ENCODE measurements around the gene EXD3.
"Not testable (repeated sequence)": the region's sequence is repeated elsewhere in the genome, so short reads cannot be mapped to it uniquely, and the experiment has no call there.

Gene EXD3

GRCh38 chr9:137265496-137266161, 157.3 kb downstream of the EXD3 start:
- no peak overlapping the region for H3K9ac ChIP-seq (ENCODE audit: low read length in 2 of 2)
- H3K27me3 ChIP-seq (ENCODE audit: control insufficient read depth in 1 of 2, insufficient read depth in 2 of 2, low read length in 2 of 2): no peaks in the 10 kb centered on the region
- H3K27ac ChIP-seq (ENCODE audit: low read length): no peak overlapping the region
- H3K4me1 ChIP-seq (ENCODE audit: control insufficient read depth, insufficient read depth, low read length): peaks cover 13% of the 10 kb centered on the region
- no peak overlapping the region for H3K4me3 ChIP-seq (ENCODE audit: low read length in 2 of 2)
- no peaks in the 10 kb centered on the region for H3K9me3 ChIP-seq (ENCODE audit: control insufficient read depth in 2 of 2, low read length in 2 of 2)
- peaks cover 27 to 32% of the 10 kb centered on the region in 2 donors for H3K36me3 ChIP-seq (ENCODE audit: control insufficient read depth in 2 of 2, insufficient read depth in 2 of 2, low read length in 2 of 2)

- no peak overlapping the region for H3K9ac ChIP-seq (ENCODE audit: low read length in 2 of 2)
- H3K4me1 ChIP-seq (ENCODE audit: control insufficient read depth, insufficient read depth, low read length): peaks cover 8% of the 10 kb centered on the region
- no peak overlapping the region for H3K4me3 ChIP-seq (ENCODE audit: low read length in 2 of 2)
- no peaks in the 10 kb centered on the region for H3K9me3 ChIP-seq (ENCODE audit: control insufficient read depth in 2 of 2, low read length in 2 of 2)
- no peak overlapping the region for H3K27ac ChIP-seq (ENCODE audit: low read length)
- peaks cover 23 to 33% of the 10 kb centered on the region in 2 donors for H3K36me3 ChIP-seq (ENCODE audit: control insufficient read depth in 2 of 2, insufficient read depth in 2 of 2, low read length in 2 of 2)
- H3K27me3 ChIP-seq (ENCODE audit: control insufficient read depth in 1 of 2, insufficient read depth in 2 of 2, low read length in 2 of 2): no peaks in the 10 kb centered on the region
These were observed 158.9 kb downstream of the EXD3 start for GRCh38 chr9:137264067-137264466.

- H3K4me1 ChIP-seq (ENCODE audit: control insufficient read depth, insufficient read depth, low read length): peaks cover 2% of the 10 kb centered on the region
- no peak overlapping the region for H3K27ac ChIP-seq (ENCODE audit: low read length)
- no peaks in the 10 kb centered on the region for H3K27me3 ChIP-seq (ENCODE audit: control insufficient read depth in 1 of 2, insufficient read depth in 2 of 2, low read length in 2 of 2)
- H3K4me3 ChIP-seq (ENCODE audit: low read length in 2 of 2): no peak overlapping the region
- peaks cover 24 to 32% of the 10 kb centered on the region in 2 donors for H3K36me3 ChIP-seq (ENCODE audit: control insufficient read depth in 2 of 2, insufficient read depth in 2 of 2, low read length in 2 of 2)
- H3K9me3 ChIP-seq (ENCODE audit: control insufficient read depth in 2 of 2, low read length in 2 of 2): no peaks in the 10 kb centered on the region
- no peak overlapping the region for H3K9ac ChIP-seq (ENCODE audit: low read length in 2 of 2)
These were observed 159.5 kb downstream of the EXD3 start for GRCh38 chr9:137263506-137263905.

GRCh38 chr9:137262909-137263285, 160.1 kb downstream of the EXD3 start:
- Histone ChIP-seq H3K27me3 (ENCODE audit: control insufficient read depth in 1 of 2, insufficient read depth in 2 of 2, low read length in 2 of 2) (no peaks in the 10 kb centered on the region), H3K27ac (ENCODE audit: low read length) (no peak overlapping the region), H3K9ac (ENCODE audit: low read length in 2 of 2) (no peak overlapping the region), H3K9me3 (ENCODE audit: control insufficient read depth in 2 of 2, low read length in 2 of 2) (no peaks in the 10 kb centered on the region), H3K4me3 (ENCODE audit: low read length in 2 of 2) (no peak overlapping the region), H3K4me1 (ENCODE audit: control insufficient read depth, insufficient read depth, low read length) (no peaks in the 10 kb centered on the region), H3K36me3 (ENCODE audit: control insufficient read depth in 2 of 2, insufficient read depth in 2 of 2, low read length in 2 of 2) (peaks cover 24 to 32% of the 10 kb centered on the region in 2 donors)

GRCh38 chr9:137262173-137262908, 160.6 kb downstream of the EXD3 start:
- not testable (repeated sequence) for H3K27ac ChIP-seq (ENCODE audit: low read length); H3K4me3 ChIP-seq (ENCODE audit: low read length in 2 of 2); H3K27me3 ChIP-seq (ENCODE audit: control insufficient read depth in 1 of 2, insufficient read depth in 2 of 2, low read length in 2 of 2); H3K4me1 ChIP-seq (ENCODE audit: control insufficient read depth, insufficient read depth, low read length); H3K9ac ChIP-seq (ENCODE audit: low read length in 2 of 2); H3K9me3 ChIP-seq (ENCODE audit: control insufficient read depth in 2 of 2, low read length in 2 of 2)
- H3K36me3 ChIP-seq (ENCODE audit: control insufficient read depth in 2 of 2, insufficient read depth in 2 of 2, low read length in 2 of 2): peaks cover 24 to 30% of the 10 kb centered on the region in 2 donors
